ENCODE results near the gene TNNT3. TPM values are rescaled to one million over a fixed set of nuclear protein-coding genes. Genes with fewer than 3 reads are reported as not detected.
"Not testable (repeated sequence)": the region's sequence is repeated elsewhere in the genome, so short reads cannot be mapped to it uniquely, and the experiment has no call there.

TNNT3 gene
- total RNA-seq, 2 donors from 2014 or later = not detected

DNA sequence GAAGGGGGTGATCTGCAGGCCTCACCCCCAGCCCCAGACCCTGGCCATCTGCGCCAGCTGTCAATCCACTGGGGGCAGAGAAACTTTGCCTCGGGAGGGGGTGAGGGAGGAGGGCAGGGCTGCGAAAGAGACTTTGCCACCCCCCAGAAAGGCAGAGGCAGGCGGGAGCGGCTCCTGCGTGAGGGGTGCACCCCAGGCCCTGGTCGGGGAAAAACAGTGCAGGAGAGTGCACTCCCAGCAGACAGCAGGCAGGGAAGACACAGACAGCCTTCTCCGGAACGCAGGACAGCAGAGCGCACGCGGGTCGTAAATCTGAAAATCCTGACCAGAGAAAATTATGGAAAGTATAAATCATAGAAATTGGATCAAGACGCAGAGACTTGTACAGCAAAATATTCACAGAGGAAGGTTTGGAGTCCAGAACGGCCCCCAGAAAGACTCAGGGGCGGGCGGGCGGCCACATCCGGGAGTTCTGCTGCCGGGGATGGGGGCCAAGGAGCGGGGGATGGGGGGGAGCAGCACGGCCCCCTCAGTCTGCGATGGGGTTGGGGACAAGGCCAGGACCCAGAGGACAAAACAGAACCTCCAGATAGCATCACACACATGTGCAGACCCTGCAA lies 19.6 kb downstream of the TNNT3 start:
- Histone ChIP-seq H3K9me3 (ENCODE audit: control insufficient read depth, low read length) (no peaks in the 10 kb centered on the region), H3K27ac (ENCODE audit: low read depth, low read length) (no peak overlapping the region), H3K4me3 (ENCODE audit: low read length) (no peak overlapping the region), H3K36me3 (ENCODE audit: control insufficient read depth, insufficient read depth, low read length) (no peaks in the 10 kb centered on the region), H3K9ac (ENCODE audit: extremely low read depth, low read length, poor library complexity, severe bottlenecking) (no peak overlapping the region), H3K27me3 (ENCODE audit: control insufficient read depth, insufficient read depth, low read length, poor library complexity, severe bottlenecking) (no peaks in the 10 kb centered on the region), H3K4me1 (ENCODE audit: control insufficient read depth, insufficient read depth, low read length) (no peaks in the 10 kb centered on the region)
- Mint-ChIP-seq H3K4me1 (no peaks in the 10 kb centered on the region), H3K9me3 (no peaks in the 10 kb centered on the region), H3K27ac (no peak overlapping the region), H3K27me3 (ENCODE audit: insufficient read depth) (no peaks in the 10 kb centered on the region), H3K4me3 (no peak overlapping the region), H3K36me3 (ENCODE audit: low read depth) (no peaks in the 10 kb centered on the region)
- TF ChIP-seq, protein P1, sequence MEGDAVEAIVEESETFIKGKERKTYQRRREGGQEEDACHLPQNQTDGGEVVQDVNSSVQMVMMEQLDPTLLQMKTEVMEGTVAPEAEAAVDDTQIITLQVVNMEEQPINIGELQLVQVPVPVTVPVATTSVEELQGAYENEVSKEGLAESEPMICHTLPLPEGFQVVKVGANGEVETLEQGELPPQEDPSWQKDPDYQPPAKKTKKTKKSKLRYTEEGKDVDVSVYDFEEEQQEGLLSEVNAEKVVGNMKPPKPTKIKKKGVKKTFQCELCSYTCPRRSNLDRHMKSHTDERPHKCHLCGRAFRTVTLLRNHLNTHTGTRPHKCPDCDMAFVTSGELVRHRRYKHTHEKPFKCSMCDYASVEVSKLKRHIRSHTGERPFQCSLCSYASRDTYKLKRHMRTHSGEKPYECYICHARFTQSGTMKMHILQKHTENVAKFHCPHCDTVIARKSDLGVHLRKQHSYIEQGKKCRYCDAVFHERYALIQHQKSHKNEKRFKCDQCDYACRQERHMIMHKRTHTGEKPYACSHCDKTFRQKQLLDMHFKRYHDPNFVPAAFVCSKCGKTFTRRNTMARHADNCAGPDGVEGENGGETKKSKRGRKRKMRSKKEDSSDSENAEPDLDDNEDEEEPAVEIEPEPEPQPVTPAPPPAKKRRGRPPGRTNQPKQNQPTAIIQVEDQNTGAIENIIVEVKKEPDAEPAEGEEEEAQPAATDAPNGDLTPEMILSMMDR (conservative IDR thresholded peaks at IDR 0.05) = no peak
- whole genome bisulfite sequencing, 2 experiments (ENCODE audit: insufficient coverage in 1 of 2, insufficient read length in 1 of 2) = 86 to 91% methylated on average over 13 to 22 of the region's 23 CpGs
- DNase-seq = no peak

DNA sequence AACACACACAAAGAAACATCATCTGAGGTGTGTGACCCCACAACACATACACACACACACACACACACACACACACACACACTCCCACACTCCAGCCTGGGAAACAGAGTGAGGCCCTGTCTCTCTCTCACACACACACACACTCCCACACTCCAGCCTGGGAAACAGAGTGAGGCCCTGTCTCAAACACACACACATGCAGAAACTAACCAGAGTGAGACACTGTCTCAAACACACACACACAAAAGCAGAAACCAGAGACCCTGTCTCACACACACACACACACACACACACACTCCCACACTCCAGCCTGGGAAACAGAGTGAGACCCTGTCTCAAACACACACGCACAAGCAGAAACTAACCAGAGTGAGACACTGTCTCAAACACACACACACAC lies 20.3 kb downstream of the TNNT3 start:
- not testable (repeated sequence) for H3K4me1 Mint-ChIP-seq; H3K9me3 Mint-ChIP-seq; H3K4me3 Mint-ChIP-seq; DNase-seq; H3K9me3 ChIP-seq (ENCODE audit: control insufficient read depth, low read length); H3K4me3 ChIP-seq (ENCODE audit: low read length); H3K36me3 ChIP-seq (ENCODE audit: control insufficient read depth, insufficient read depth, low read length); H3K4me1 ChIP-seq (ENCODE audit: control insufficient read depth, insufficient read depth, low read length); H3K27ac Mint-ChIP-seq; H3K27me3 ChIP-seq (ENCODE audit: control insufficient read depth, insufficient read depth, low read length, poor library complexity, severe bottlenecking); H3K27me3 Mint-ChIP-seq (ENCODE audit: insufficient read depth); H3K27ac ChIP-seq (ENCODE audit: low read depth, low read length); H3K36me3 Mint-ChIP-seq (ENCODE audit: low read depth); H3K9ac ChIP-seq (ENCODE audit: extremely low read depth, low read length, poor library complexity, severe bottlenecking)
- WGBS, 2 experiments (ENCODE audit: insufficient coverage in 1 of 2, insufficient read length in 1 of 2) = 100% methylated on average over 1 of the region's 1 CpG; no CpG with 5 or more reads in 1 of the 2 experiments

DNA sequence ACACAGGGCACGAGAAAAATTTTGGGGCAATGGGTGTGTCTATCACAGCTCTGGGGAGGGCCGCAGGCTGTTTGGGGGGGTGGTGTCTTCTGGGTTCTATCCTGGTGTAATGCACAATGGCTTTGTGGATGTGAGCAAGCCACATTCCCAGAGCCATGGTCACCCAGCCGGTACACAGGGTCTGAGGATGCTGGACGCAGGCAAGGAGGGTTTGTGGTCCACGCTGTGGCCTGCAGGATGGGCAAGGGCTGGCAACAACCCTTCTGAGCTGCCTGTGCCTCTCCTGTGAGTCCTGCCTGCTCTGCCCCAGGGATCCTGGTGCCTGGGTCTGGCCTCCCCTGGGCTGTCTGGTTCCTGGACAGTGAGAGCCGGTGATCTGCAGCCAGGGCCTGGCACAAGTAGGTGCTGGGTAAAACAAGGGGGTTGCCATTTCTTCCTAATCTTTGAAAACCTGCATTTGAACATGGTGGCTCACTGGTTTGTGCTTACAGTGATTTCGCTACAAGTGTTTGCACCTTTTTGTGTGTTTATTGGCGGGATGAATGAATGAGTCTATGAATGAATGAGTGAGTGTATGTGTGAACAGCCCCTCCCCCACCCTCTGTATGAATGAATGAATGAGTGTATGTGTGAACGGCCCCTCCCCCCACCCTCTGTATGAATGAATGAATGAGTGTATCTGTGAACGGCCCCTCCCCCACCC lies 23.2 kb downstream of the TNNT3 start:
- Histone ChIP-seq H3K27me3 (ENCODE audit: control insufficient read depth, insufficient read depth, low read length, poor library complexity, severe bottlenecking) (no peaks in the 10 kb centered on the region), H3K4me1 (ENCODE audit: control insufficient read depth, insufficient read depth, low read length) (no peaks in the 10 kb centered on the region), H3K27ac (ENCODE audit: low read depth, low read length) (no peak overlapping the region), H3K9ac (ENCODE audit: extremely low read depth, low read length, poor library complexity, severe bottlenecking) (no peak overlapping the region), H3K4me3 (ENCODE audit: low read length) (no peak overlapping the region), H3K36me3 (ENCODE audit: control insufficient read depth, insufficient read depth, low read length) (no peaks in the 10 kb centered on the region), H3K9me3 (ENCODE audit: control insufficient read depth, low read length) (no peaks in the 10 kb centered on the region)
- H3K36me3 Mint-ChIP-seq (ENCODE audit: low read depth) = no peaks in the 10 kb centered on the region
- TF ChIP-seq, protein P1 (conservative IDR thresholded peaks at IDR 0.05) = no peak
- WGBS, 2 experiments (ENCODE audit: insufficient coverage in 1 of 2, insufficient read length in 1 of 2) = 94 to 100% methylated on average over 3 to 8 of the region's 10 CpGs
- H3K4me1 Mint-ChIP-seq = no peaks in the 10 kb centered on the region
- H3K27me3 Mint-ChIP-seq (ENCODE audit: insufficient read depth) = no peaks in the 10 kb centered on the region
- H3K9me3 Mint-ChIP-seq = no peaks in the 10 kb centered on the region
- H3K27ac Mint-ChIP-seq = no peak overlapping the region
- DNase-seq = no peak
- H3K4me3 Mint-ChIP-seq = no peak overlapping the region

All from endodermal cell (in vitro differentiated cells).